DOHH2 (cell line): ENCODE data around the gene ZNF683.

Experiments used
- EZH2phosphoT487 ChIP-seq: fragments of 200-600 bp; sonication (generic); IDR thresholded peaks from 2 replicates; pipeline ENCODE4 v1.6.1; 2017; ENCODE audit warnings: borderline replicate concordance, mild to moderate bottlenecking, antibody characterized with exemption, low read length, moderate library complexity, mixed read lengths
- TF ChIP-seq, protein P1 (sequence below): fragments of 200-600 bp; sonication (generic); IDR thresholded peaks from one replicate; pipeline ENCODE4 v1.5.1; 2014; ENCODE audit warnings: antibody characterized with exemption, mild to moderate bottlenecking, low read depth, low read length; ENCODE audit not compliant: poor library complexity, severe bottlenecking

DNA sequence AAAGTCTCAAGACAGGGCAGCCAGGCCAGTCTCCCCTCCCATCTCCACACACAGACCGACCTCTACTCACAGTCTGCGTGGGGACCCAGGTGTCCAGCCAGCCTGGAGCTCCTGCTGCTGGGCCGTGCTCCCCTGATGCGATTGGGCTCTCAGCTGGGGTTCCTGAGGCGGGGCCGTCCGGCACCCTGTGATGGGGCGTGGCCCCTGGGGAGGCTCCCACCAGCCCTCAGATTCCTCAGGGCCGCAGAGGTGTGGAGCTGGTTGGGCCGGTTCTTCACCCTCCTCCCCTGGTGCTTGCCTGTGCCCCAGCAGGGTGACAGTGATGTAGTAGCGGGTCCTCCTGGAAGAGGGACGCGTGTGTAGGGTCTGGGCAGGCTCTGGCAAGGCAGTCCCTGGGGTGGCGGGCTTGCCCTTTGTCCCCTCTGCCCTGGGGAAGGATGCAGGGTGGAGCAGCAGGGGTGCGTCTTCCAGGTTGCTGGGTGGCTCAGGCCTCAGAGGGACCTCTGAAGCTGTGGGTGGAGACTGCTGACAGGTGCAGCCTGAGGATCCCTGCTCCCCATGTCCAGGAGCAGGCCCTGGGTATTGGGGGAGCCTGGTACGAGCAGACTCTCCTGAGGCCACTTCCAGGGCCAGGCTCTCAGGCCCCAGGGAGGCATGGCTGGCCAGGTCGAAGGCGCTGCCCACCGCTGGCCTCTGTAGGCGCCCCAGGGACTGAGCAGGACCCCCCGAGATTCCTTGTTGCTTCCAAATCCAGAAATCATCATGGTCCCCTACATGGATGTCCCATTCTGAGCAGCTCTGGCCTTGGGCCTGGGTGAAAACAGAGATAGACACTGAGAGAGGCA lies 18.4 kb downstream of the ZNF683 start, which contains the start of gene CRYBG2:
- no peak for TF ChIP-seq EZH2phosphoT487
- TF ChIP-seq, protein P1, sequence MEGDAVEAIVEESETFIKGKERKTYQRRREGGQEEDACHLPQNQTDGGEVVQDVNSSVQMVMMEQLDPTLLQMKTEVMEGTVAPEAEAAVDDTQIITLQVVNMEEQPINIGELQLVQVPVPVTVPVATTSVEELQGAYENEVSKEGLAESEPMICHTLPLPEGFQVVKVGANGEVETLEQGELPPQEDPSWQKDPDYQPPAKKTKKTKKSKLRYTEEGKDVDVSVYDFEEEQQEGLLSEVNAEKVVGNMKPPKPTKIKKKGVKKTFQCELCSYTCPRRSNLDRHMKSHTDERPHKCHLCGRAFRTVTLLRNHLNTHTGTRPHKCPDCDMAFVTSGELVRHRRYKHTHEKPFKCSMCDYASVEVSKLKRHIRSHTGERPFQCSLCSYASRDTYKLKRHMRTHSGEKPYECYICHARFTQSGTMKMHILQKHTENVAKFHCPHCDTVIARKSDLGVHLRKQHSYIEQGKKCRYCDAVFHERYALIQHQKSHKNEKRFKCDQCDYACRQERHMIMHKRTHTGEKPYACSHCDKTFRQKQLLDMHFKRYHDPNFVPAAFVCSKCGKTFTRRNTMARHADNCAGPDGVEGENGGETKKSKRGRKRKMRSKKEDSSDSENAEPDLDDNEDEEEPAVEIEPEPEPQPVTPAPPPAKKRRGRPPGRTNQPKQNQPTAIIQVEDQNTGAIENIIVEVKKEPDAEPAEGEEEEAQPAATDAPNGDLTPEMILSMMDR = no peak
